K562 (cell line): Measurements from ENCODE around the gene UTP4. TPM values are rescaled to one million over a fixed set of nuclear protein-coding genes. Genes with fewer than 3 reads are reported as not detected.

ENCODE experiments used
- DMBX1 ChIP-seq: fragments of 250-450 bp; sonication (Bioruptor Pico); IDR thresholded peaks from 2 replicates; pipeline ENCODE4 v1.8.0; 2022; ENCODE audit warnings: inconsistent platforms, mild to moderate bottlenecking, moderate library complexity, borderline replicate concordance
- HNRNPH1 ChIP-seq: fragments of 200-400 bp; formaldehyde crosslinking; optimal IDR thresholded peaks from 2 replicates; pipeline ENCODE3; 2017; ENCODE audit warnings: low read depth, mild to moderate bottlenecking, low read length, moderate library complexity
- MGA ChIP-seq: fragments of 450-650 bp; IDR thresholded peaks from 2 replicates; pipeline ENCODE4 v1.6.1; 2016; ENCODE audit warnings: mild to moderate bottlenecking, moderate library complexity
- PCBP2 ChIP-seq: fragments of 200-400 bp; formaldehyde crosslinking; IDR thresholded peaks from 2 replicates; pipeline ENCODE4 v1.6.1; 2018; ENCODE audit warnings: low read length, low read depth, mild to moderate bottlenecking, moderate library complexity; ENCODE audit not compliant: poor library complexity, severe bottlenecking
- SRSF3 ChIP-seq: fragments of 200-400 bp; formaldehyde crosslinking; IDR thresholded peaks from 2 replicates; pipeline ENCODE4 v1.6.1; 2016; ENCODE audit warnings: mild to moderate bottlenecking, low read length, moderate library complexity; ENCODE audit not compliant: insufficient read depth
- SRSF9 ChIP-seq: fragments of 200-400 bp; formaldehyde crosslinking; IDR thresholded peaks from 2 replicates; pipeline ENCODE4 v1.6.1; 2017; ENCODE audit warnings: low read depth, low read length, borderline replicate concordance
- THRA ChIP-seq: fragments of 450-650 bp; IDR thresholded peaks from 2 replicates; pipeline ENCODE4 v1.6.1; 2017; ENCODE audit warnings: mild to moderate bottlenecking, moderate library complexity
- TRIM28 ChIP-seq: fragments of 450-650 bp; IDR thresholded peaks from 2 replicates; pipeline ENCODE4 v1.6.1; 2017
- ZMIZ1 ChIP-seq, 2 experiments: fragments of 150-350 bp in 1 of 2; IDR thresholded peaks; 2 replicates each; pipeline ENCODE4 v1.6.1; 2012 to 2016; ENCODE audit warnings: low read depth in 2 of 2, low read length in 2 of 2, mild to moderate bottlenecking in 1 of 2, moderate library complexity in 1 of 2
- polyA plus RNA-seq, 8 experiments: library from polyadenylated mRNA; depleted of rRNA in 4 of 8; stranded (reverse) in 5 of 8; unstranded in 3 of 8; fragments of >200 nt; fragmentation: Nextera tagmentation in 2 of 8; fragmentation: Illumina TruSeq in 1 of 8; extraction: Ambion mirVana in 2 of 8; extraction: Trizol in 1 of 8; gene quantifications; 2 replicates each; pipeline versions ENCODE4 v1.2.1 to v1.2.3, GENCODE V29; 2011 to 2014; ENCODE audit warnings: inconsistent platforms in 1 of 8, missing spikeins in 1 of 8
- total RNA-seq, 7 experiments: library from RNA; depleted of rRNA in 6 of 7; stranded (reverse); fragments of >200 nt in 6 of 7; fragmentation: Illumina TruSeq in 2 of 7; extraction: Trizol in 2 of 7; gene quantifications; 2 replicates each; pipeline versions ENCODE4 v1.2.1 to v1.2.3, GENCODE V29; 2011 to 2021; ENCODE audit warnings: low replicate concordance in 1 of 7

The UTP4 gene
- total and polyA plus RNA-seq, 9 of the 15 experiments (the other 6 are each of a cell fraction or from before 2014, with no cell fraction given): 46.1 to 203 (median 145) TPM

- TF ChIP-seq THRA (no peak), SRSF9 (no peak), SRSF3 (no peak), HNRNPH1 (no peak), DMBX1 (CRISPR knock-in tag) (peak; percentile 43; the same call in 1 of the 2 replicates), TRIM28 (no peak), MGA (no peak), PCBP2 (peak; percentile 99), ZMIZ1 (IDR thresholded peaks at IDR 0.05; ENCODE audit: low read depth in 2 of 2, low read length in 2 of 2) (no peak)
These were observed 39.1 kb downstream of the UTP4 start (continued) for GRCh38 chr16:69171325-69172084.
